ENCODE data around the gene CDX2. TPM values are rescaled to one million over a fixed set of nuclear protein-coding genes. Genes with fewer than 3 reads are reported as not detected.

CDX2 gene
- total RNA-seq, 1 experiment from 2014 or later: 5.1 TPM

GRCh38 chr13:27954406-27954851, 14.7 kb downstream of the CDX2 start:
- no peak for DNase-seq (ENCODE audit: low read depth, low spot score)
- peak overlapping the region; percentile 67 for H3K27ac ChIP-seq (ENCODE audit: low read length)
- ChIA-PET CTCF (interaction anchor here (0.6 to 2.6 kb wide), 9 partner anchors 21 to 156 kb away, joined by 3 to 24 read pairs (median 6); partner anchors contain the start of gene PDX1), POLR2A (interaction anchor here (0.5 to 0.7 kb wide), 2 partner anchors 9 to 124 kb away, joined by 3 to 5 read pairs; no protein-coding TSS in a partner anchor)
- ATAC-seq: peak; percentile 85
- TF ChIP-seq POLR2AphosphoS5 (IDR thresholded peaks at IDR 0.05; ENCODE audit: low read depth, low read length) (no peak), SIN3A (IDR thresholded peaks at IDR 0.05; ENCODE audit: borderline replicate concordance, insufficient read depth, low read depth, low read length) (no peak), TCF7L2 (IDR thresholded peaks at IDR 0.05; ENCODE audit: low read depth, low read length) (no peak)
- TF ChIP-seq, protein P1, sequence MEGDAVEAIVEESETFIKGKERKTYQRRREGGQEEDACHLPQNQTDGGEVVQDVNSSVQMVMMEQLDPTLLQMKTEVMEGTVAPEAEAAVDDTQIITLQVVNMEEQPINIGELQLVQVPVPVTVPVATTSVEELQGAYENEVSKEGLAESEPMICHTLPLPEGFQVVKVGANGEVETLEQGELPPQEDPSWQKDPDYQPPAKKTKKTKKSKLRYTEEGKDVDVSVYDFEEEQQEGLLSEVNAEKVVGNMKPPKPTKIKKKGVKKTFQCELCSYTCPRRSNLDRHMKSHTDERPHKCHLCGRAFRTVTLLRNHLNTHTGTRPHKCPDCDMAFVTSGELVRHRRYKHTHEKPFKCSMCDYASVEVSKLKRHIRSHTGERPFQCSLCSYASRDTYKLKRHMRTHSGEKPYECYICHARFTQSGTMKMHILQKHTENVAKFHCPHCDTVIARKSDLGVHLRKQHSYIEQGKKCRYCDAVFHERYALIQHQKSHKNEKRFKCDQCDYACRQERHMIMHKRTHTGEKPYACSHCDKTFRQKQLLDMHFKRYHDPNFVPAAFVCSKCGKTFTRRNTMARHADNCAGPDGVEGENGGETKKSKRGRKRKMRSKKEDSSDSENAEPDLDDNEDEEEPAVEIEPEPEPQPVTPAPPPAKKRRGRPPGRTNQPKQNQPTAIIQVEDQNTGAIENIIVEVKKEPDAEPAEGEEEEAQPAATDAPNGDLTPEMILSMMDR (IDR thresholded peaks at IDR 0.05): no peak
- TF ChIP-seq, protein P2, sequence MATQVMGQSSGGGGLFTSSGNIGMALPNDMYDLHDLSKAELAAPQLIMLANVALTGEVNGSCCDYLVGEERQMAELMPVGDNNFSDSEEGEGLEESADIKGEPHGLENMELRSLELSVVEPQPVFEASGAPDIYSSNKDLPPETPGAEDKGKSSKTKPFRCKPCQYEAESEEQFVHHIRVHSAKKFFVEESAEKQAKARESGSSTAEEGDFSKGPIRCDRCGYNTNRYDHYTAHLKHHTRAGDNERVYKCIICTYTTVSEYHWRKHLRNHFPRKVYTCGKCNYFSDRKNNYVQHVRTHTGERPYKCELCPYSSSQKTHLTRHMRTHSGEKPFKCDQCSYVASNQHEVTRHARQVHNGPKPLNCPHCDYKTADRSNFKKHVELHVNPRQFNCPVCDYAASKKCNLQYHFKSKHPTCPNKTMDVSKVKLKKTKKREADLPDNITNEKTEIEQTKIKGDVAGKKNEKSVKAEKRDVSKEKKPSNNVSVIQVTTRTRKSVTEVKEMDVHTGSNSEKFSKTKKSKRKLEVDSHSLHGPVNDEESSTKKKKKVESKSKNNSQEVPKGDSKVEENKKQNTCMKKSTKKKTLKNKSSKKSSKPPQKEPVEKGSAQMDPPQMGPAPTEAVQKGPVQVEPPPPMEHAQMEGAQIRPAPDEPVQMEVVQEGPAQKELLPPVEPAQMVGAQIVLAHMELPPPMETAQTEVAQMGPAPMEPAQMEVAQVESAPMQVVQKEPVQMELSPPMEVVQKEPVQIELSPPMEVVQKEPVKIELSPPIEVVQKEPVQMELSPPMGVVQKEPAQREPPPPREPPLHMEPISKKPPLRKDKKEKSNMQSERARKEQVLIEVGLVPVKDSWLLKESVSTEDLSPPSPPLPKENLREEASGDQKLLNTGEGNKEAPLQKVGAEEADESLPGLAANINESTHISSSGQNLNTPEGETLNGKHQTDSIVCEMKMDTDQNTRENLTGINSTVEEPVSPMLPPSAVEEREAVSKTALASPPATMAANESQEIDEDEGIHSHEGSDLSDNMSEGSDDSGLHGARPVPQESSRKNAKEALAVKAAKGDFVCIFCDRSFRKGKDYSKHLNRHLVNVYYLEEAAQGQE (IDR thresholded peaks at IDR 0.05; ENCODE audit: insufficient read depth in 1 of 2, low read depth in 2 of 2, low read length in 1 of 2): no peak
- intact Hi-C loops (cut with micrococcal nuclease; ENCODE audit: unreplicated experiment) (loop anchor here (5.0 to 10.0 kb wide), 2 partner anchors 87 to 590 kb away; no protein-coding TSS in a partner anchor), in situ Hi-C loops (cut with HindIII; ENCODE audit: low pct_unique_long_range_greater_than_20kb, low sequenced_read_pairs) (loop anchor here (25.0 kb wide), 1 partner anchor 117 kb away; no protein-coding TSS in a partner anchor)
- H3K36me3 ChIP-seq (ENCODE audit: control insufficient read depth, insufficient read depth, low read length): no peaks in the 10 kb centered on the region
- H3K4me1 ChIP-seq (ENCODE audit: control insufficient read depth, insufficient read depth, low read length): peaks cover 13% of the 10 kb centered on the region
- no peaks in the 10 kb centered on the region for H3K9me3 ChIP-seq (ENCODE audit: control insufficient read depth, insufficient read depth, low read depth, low read length)
- peak overlapping the region; percentile 52 to 66 for H3K4me3 ChIP-seq (ENCODE audit: low read depth in 2 of 2, low read length in 2 of 2)
- no TSS peak for BruUV-seq (replicated peaks)
- no peaks in the 10 kb centered on the region for H3K27me3 ChIP-seq (ENCODE audit: control insufficient read depth, insufficient read depth, low read length)

GRCh38 chr13:27953676-27954405, 15.3 kb downstream of the CDX2 start:
- BruUV-seq (replicated peaks): no TSS peak
- H3K27me3 ChIP-seq (ENCODE audit: control insufficient read depth, insufficient read depth, low read length): no peaks in the 10 kb centered on the region

More at GRCh38 chr13:27953676-27954405, 15.3 kb downstream of the CDX2 start:
- peaks cover 9% of the 10 kb centered on the region for H3K4me1 ChIP-seq (ENCODE audit: control insufficient read depth, insufficient read depth, low read length)
- intact Hi-C loops (cut with micrococcal nuclease; ENCODE audit: unreplicated experiment): loop anchor here (1.0 to 10.0 kb wide), 3 partner anchors 87 to 589 kb away; no protein-coding TSS in a partner anchor
- in situ Hi-C loops (cut with HindIII; ENCODE audit: low pct_unique_long_range_greater_than_20kb, low sequenced_read_pairs): loop anchor here (25.0 kb wide), 1 partner anchor 117 kb away; no protein-coding TSS in a partner anchor
- no peaks in the 10 kb centered on the region for H3K9me3 ChIP-seq (ENCODE audit: control insufficient read depth, insufficient read depth, low read depth, low read length)
- ATAC-seq (peak; percentile 97), DNase-seq (ENCODE audit: low read depth, low spot score) (no peak)
- POLR2A ChIA-PET: interaction anchor here (0.5 to 0.7 kb wide), 2 partner anchors 85 to 123 kb away, joined by 3 to 5 read pairs; no protein-coding TSS in a partner anchor
- H3K27ac ChIP-seq (ENCODE audit: low read length): peak overlapping the region; percentile 67
- H3K36me3 ChIP-seq (ENCODE audit: control insufficient read depth, insufficient read depth, low read length): no peaks in the 10 kb centered on the region
- no peak for TF ChIP-seq POLR2AphosphoS5 (IDR thresholded peaks at IDR 0.05; ENCODE audit: low read depth, low read length)
- TF ChIP-seq, protein P2 (IDR thresholded peaks at IDR 0.05; ENCODE audit: insufficient read depth in 1 of 2, low read depth in 2 of 2, low read length in 1 of 2): no peak
- peak; percentile 68; the same call in 1 of the 2 replicates for TF ChIP-seq TCF7L2 (IDR thresholded peaks at IDR 0.05; ENCODE audit: low read depth, low read length)
- TF ChIP-seq SIN3A (IDR thresholded peaks at IDR 0.05; ENCODE audit: borderline replicate concordance, insufficient read depth, low read depth, low read length): 0 out of 2 replicates have a peak, but pooled peaks have one; percentile 44
- TF ChIP-seq, protein P1 (IDR thresholded peaks at IDR 0.05): peak; percentile 96
- CTCF ChIA-PET: interaction anchor here (0.6 to 2.6 kb wide), 10 partner anchors 21 to 691 kb away, joined by 3 to 24 read pairs (median 6); partner anchors contain the start of gene PDX1
- H3K4me3 ChIP-seq (ENCODE audit: low read depth in 2 of 2, low read length in 2 of 2): peak overlapping the region; percentile 52 to 66
